Transverse colon (tissue), 4 donors: ENCODE results near the gene SPTBN5. TPM values are rescaled to one million over a fixed set of nuclear protein-coding genes. Genes with fewer than 3 reads are reported as not detected.

ENCODE experiments used
- DNase-seq: peaks from one replicate; pipeline ENCODE4 v3.0.0-alpha.2; 2019
- H3K27ac ChIP-seq, 4 donors: fragments of 200-600 bp; sonication (generic); 2 replicates each; pipeline ENCODE4 v1.5.1; 2016 to 2018; ENCODE audit warnings: inconsistent platforms in 4 of 4
- H3K27me3 ChIP-seq: fragments of 200-600 bp; sonication (generic); 2 replicates; pipeline ENCODE4 v1.5.1; 2017; ENCODE audit warnings: inconsistent platforms
- H3K36me3 ChIP-seq, 4 donors: fragments of 200-600 bp; sonication (generic); 2 replicates each; pipeline ENCODE4 v1.5.1; 2017 to 2019; ENCODE audit warnings: inconsistent platforms in 4 of 4
- H3K4me1 ChIP-seq, 4 donors: fragments of 200-600 bp; sonication (generic); 2 replicates each; pipeline ENCODE4 v1.5.1; 2017 to 2020; ENCODE audit warnings: inconsistent platforms in 4 of 4
- H3K4me3 ChIP-seq, 4 donors: fragments of 200-600 bp; sonication (generic); 1 replicate in 1 of 4; 2 replicates in 3 of 4; pipeline versions ENCODE4 v1.5.1 to v1.6.1; 2017 to 2019; ENCODE audit warnings: inconsistent platforms in 4 of 4
- H3K9me3 ChIP-seq, 2 donors: fragments of 200-600 bp; sonication (generic); 2 replicates each; pipeline ENCODE4 v1.5.1; 2017 to 2019; ENCODE audit warnings: inconsistent platforms in 2 of 2
- EP300 ChIP-seq: sonication (generic); formaldehyde crosslinking; IDR thresholded peaks from one replicate; pipeline ENCODE4 v1.6.1; 2017; ENCODE audit warnings: antibody characterized with exemption, low read depth
- POLR2A ChIP-seq: fragments of 450-650 bp; IDR thresholded peaks from one replicate; pipeline ENCODE4 v1.6.1; 2016; ENCODE audit warnings: antibody characterized with exemption, mild to moderate bottlenecking, moderate library complexity
- POLR2AphosphoS5 ChIP-seq, 3 donors: sonication (generic); formaldehyde crosslinking; IDR thresholded peaks; one replicate each; pipeline ENCODE4 v1.6.1; 2016; ENCODE audit warnings: antibody characterized with exemption in 3 of 3
- WGBS, 2 donors: methylation state at CpG; one replicate each; pipeline ENCODE4 v1.1.5; 2018; ENCODE audit warnings: low coverage in 1 of 2; 5-methylcytosine and 5-hydroxymethylcytosine counted together
- in situ Hi-C, 4 donors: fragments of 200-750 bp; cut with MboI; loops; one replicate each; pipeline versions ENCODE4 v1.15.0 to v1.15.1; 2017; ENCODE audit warnings: low sequenced_read_pairs in 3 of 4, low pct_ligation_motif_present in 1 of 4, low pct_unique_long_range_greater_than_20kb in 1 of 4
- intact Hi-C: fragments of 100-400 bp; cut with DNase I; formaldehyde crosslinking; loops from one replicate; pipeline ENCODE4 v1.15.1; 2023; ENCODE audit warnings: low total_unique reads
- total RNA-seq, 4 donors: library from RNA; depleted of rRNA; stranded (reverse); fragments of >200 nt; gene quantifications; one replicate each; pipeline ENCODE4 v1.1.0, GENCODE V29; 2016
- TF ChIP-seq, protein P1 (sequence below), 5 experiments: fragments of 200-600 bp in 3 of 5; fragments of 450-650 bp in 2 of 5; sonication (generic) in 3 of 5; IDR thresholded peaks; 1 replicate in 2 of 5; 2 replicates in 3 of 5; pipeline ENCODE4 v1.5.1; 2016 to 2017; ENCODE audit warnings: antibody characterized with exemption in 5 of 5, inconsistent platforms in 3 of 5, mild to moderate bottlenecking in 2 of 5, moderate library complexity in 1 of 5

Gene SPTBN5
- total RNA-seq, 4 donors from 2014 or later: 0.16 to 8.0 (median 1.1) TPM

DNA sequence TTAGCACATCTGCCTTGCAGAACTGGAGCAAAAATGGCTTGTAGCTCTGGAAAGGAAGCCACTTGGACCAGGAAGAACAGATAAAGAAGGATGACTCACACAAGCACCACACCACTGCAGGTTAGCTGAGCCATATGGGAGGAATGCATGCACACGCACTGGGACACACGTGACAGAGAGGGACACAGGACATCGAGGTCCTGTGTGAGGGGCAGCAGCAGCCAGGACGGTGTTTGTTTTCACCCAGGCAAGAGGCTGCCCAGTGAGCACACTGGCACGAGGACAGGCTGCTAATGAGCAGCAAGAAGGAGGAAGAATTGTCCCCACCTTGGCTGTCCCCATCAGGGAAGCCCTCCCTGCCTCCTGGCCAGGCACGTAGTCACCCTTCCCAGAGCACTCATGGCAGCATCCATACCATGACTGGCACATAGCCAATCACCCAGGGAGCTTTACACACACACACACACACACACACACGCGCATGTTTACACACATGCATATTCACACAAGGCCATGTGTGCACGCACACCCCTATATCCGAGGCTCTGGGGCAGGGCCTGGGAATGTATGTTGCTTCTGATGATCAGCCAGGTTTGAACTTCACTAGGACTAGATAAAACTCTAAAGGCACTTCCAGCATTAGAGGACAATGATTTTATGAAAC, 24.0 kb upstream of the SPTBN5 start:
- H3K36me3 ChIP-seq: no peaks in the 10 kb centered on the region
- H3K4me3 ChIP-seq: no peak overlapping the region
- in situ Hi-C loops: loop anchor here in 1 of 4 donors (25.0 kb wide), 1 partner anchor 156 kb away; the partner anchor contains the start of gene MAPKBP1
- no peaks in the 10 kb centered on the region for H3K27me3 ChIP-seq
- intact Hi-C loops: no loop called here
- peak overlapping the region; percentile 10 to 53 (median 34) for H3K27ac ChIP-seq
- TF ChIP-seq, protein P1, sequence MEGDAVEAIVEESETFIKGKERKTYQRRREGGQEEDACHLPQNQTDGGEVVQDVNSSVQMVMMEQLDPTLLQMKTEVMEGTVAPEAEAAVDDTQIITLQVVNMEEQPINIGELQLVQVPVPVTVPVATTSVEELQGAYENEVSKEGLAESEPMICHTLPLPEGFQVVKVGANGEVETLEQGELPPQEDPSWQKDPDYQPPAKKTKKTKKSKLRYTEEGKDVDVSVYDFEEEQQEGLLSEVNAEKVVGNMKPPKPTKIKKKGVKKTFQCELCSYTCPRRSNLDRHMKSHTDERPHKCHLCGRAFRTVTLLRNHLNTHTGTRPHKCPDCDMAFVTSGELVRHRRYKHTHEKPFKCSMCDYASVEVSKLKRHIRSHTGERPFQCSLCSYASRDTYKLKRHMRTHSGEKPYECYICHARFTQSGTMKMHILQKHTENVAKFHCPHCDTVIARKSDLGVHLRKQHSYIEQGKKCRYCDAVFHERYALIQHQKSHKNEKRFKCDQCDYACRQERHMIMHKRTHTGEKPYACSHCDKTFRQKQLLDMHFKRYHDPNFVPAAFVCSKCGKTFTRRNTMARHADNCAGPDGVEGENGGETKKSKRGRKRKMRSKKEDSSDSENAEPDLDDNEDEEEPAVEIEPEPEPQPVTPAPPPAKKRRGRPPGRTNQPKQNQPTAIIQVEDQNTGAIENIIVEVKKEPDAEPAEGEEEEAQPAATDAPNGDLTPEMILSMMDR (IDR thresholded peaks at IDR 0.05): no peak
- TF ChIP-seq POLR2A (no peak), POLR2AphosphoS5 (IDR thresholded peaks at IDR 0.05) (no peak), EP300 (no peak)
- no peaks in the 10 kb centered on the region for H3K9me3 ChIP-seq
- H3K4me1 ChIP-seq: peaks cover 14 to 24% (median 15%) of the 10 kb centered on the region in 4 donors
- WGBS, 2 donors: 74% methylated on average over 10 of the region's 10 CpGs; no CpG with 5 or more reads in 1 of the 2 donors
- no peak for DNase-seq

DNA sequence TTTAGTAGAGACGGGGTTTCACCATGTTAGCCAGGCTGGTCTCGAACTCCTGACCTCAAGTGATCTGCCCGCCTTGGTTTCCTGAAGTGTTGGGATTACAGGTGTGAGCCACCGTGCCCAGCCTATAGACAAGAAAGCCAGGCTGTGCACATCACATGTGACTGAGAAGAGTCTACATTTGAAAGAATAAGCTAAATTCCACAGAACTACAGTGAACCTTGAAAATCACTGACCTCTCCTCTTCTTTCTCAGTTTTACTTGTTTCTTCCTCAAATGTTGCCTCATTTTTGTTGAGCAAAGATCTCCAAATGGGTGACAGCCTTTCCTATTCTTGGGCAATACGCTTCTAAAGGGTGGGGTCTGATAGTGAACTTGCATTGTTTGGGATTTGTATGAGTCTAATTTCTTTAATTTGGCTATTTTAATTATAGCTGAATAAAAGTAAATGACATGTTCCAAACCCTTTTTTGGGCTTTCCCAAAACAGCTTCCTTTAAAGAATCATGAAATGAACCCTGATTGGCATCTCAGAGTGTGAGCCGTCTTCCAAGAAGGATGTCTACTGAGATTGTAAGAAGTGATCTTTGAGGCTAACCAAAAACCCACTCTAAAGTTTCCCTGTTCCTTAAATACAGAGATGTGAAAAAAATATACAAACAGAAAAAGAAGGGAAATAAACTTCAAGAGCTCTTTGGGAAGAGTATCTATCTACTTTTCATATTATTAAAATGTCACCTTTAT, 21.6 kb upstream of the SPTBN5 start:
- WGBS, 2 donors: 86 to 94% methylated on average over 2 to 6 of the region's 6 CpGs
- DNase-seq: no peak
- no peaks in the 10 kb centered on the region for H3K36me3 ChIP-seq
- no peaks in the 10 kb centered on the region for H3K9me3 ChIP-seq
- H3K4me1 ChIP-seq: peaks cover 7 to 15% (median 8%) of the 10 kb centered on the region in 4 donors
- no peak overlapping the region for H3K4me3 ChIP-seq
- H3K27ac ChIP-seq: peak overlapping the region in 2 of 4 donors; percentile 10 to 42
- TF ChIP-seq POLR2AphosphoS5 (IDR thresholded peaks at IDR 0.05) (no peak), EP300 (no peak), POLR2A (no peak)
- TF ChIP-seq, protein P1 (IDR thresholded peaks at IDR 0.05): no peak
- intact Hi-C loops (no loop called here), in situ Hi-C loops (loop anchor here in 1 of 4 donors (25.0 kb wide), 1 partner anchor 153 kb away; the partner anchor contains the start of gene MAPKBP1)
- no peaks in the 10 kb centered on the region for H3K27me3 ChIP-seq

DNA sequence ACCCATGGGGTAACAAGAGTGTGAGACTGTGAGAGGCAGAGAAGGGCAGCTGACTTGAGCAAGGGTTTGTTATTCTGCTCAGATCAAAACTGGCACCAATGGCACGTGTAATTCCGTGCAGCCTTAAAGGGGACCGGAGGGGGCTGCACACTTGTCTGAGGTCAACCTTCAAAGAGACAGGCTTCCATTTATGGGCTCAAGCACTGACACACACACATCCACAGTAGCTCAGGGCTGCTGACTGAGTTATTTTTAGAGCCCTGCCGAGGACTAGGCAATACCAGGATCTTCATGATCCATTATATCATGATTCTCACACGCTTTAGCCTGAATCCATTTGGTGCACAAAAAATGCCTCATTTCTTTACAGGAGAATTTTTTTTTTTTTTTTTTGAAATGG, 20.6 kb upstream of the SPTBN5 start:
- Histone ChIP-seq H3K4me1 (peaks cover 0 to 8% (median 0%) of the 10 kb centered on the region in 4 donors), H3K4me3 (no peak overlapping the region), H3K36me3 (peaks cover 0 to 2% (median 0%) of the 10 kb centered on the region in 4 donors), H3K27me3 (no peaks in the 10 kb centered on the region), H3K9me3 (no peaks in the 10 kb centered on the region), H3K27ac (no peak overlapping the region)
- intact Hi-C loops: no loop called here
- TF ChIP-seq, protein P1 (IDR thresholded peaks at IDR 0.05): no peak
- TF ChIP-seq POLR2A (no peak), POLR2AphosphoS5 (IDR thresholded peaks at IDR 0.05) (no peak), EP300 (no peak)
- WGBS, 2 donors: 20 to 70% methylated on average over 2 to 5 of the region's 5 CpGs
- in situ Hi-C loops: loop anchor here in 1 of 4 donors (25.0 kb wide), 1 partner anchor 152 kb away; the partner anchor contains the start of gene MAPKBP1
- no peak for DNase-seq

DNA sequence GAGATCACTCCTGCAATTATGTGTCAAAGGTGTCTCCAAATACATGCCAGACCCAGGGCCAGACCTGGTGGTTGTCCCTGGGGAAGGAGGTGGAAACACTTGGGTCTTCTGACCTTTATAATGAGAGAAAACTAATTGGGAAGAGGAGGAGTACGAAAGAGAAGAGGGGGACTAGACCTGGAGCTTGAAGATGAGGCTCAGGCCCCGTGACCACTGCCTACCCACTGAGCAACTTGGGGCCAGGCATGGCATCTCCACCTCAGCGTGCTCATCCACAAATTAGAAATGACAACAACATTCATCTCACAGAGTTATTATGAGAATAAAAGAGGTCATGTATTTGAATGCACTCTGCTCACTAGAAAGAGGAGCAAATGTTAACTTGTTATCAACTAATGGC, 19.4 kb upstream of the SPTBN5 start:
- WGBS, 2 donors: 89 to 93% methylated on average over 3 of the region's 3 CpGs
- Histone ChIP-seq H3K36me3 (peaks cover 0 to 14% (median 4%) of the 10 kb centered on the region in 4 donors), H3K27me3 (no peaks in the 10 kb centered on the region), H3K4me3 (no peak overlapping the region), H3K27ac (no peak overlapping the region), H3K4me1 (peaks cover 0 to 8% (median 0%) of the 10 kb centered on the region in 4 donors), H3K9me3 (no peaks in the 10 kb centered on the region)
- no peak for DNase-seq
- intact Hi-C loops (no loop called here), in situ Hi-C loops (loop anchor here in 1 of 4 donors (25.0 kb wide), 1 partner anchor 151 kb away; the partner anchor contains the start of gene MAPKBP1)
- TF ChIP-seq, protein P1 (IDR thresholded peaks at IDR 0.05): no peak
- TF ChIP-seq POLR2AphosphoS5 (IDR thresholded peaks at IDR 0.05) (no peak), POLR2A (no peak), EP300 (no peak)
